ENCODE data around the gene IGF1R. TPM values are rescaled to one million over a fixed set of nuclear protein-coding genes. Genes with fewer than 3 reads are reported as not detected.

The IGF1R gene
- total RNA-seq, 1 experiment from 2014 or later, result 24.1 TPM

DNA sequence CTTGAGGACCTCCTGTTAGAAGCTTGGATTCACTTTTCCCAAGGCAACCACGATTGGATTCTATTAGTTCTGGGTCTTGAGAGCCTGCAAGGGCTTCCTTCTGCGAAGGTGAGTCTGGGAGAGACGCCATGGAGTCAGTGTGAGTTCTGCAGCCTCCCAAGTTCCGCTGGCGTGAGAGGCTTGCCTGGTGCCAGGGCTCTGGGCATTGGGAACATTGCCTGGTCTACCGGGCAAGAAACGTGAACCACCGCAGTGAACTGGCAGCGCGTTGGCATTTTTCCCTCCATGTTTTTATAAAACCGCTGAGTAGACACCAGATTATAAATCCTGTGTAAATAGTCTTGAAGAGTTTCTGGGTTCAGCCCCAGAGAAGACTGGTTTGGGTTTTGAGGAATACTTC is 160.9 kb downstream of the IGF1R start:
- no peak for DNase-seq
- H3K27ac ChIP-seq, result no peak overlapping the region

GRCh38 chr15:98812716-98813446 is 164.5 kb downstream of the IGF1R start:
- no peak overlapping the region for H3K27ac ChIP-seq
- no peak for DNase-seq
- H3K27me3 ChIP-seq, result no peaks in the 10 kb centered on the region
- H3K4me3 ChIP-seq, result no peak overlapping the region
- no peaks in the 10 kb centered on the region for H3K4me1 ChIP-seq
- no peaks in the 10 kb centered on the region for H3K36me3 ChIP-seq
- no peaks in the 10 kb centered on the region for H3K9me3 ChIP-seq (replicated peaks)

More for the DNA sequence above, 160.9 kb downstream of the IGF1R start:
- Histone ChIP-seq H3K27me3 (no peaks in the 10 kb centered on the region), H3K36me3 (no peaks in the 10 kb centered on the region), H3K4me1 (no peaks in the 10 kb centered on the region), H3K4me3 (no peak overlapping the region), H3K9me3 (replicated peaks) (no peaks in the 10 kb centered on the region)

GRCh38 chr15:98813951-98814350 is 165.6 kb downstream of the IGF1R start:
- DNase-seq, result no peak
- Histone ChIP-seq H3K27me3 (no peaks in the 10 kb centered on the region), H3K36me3 (no peaks in the 10 kb centered on the region), H3K4me1 (no peaks in the 10 kb centered on the region), H3K4me3 (no peak overlapping the region), H3K27ac (no peak overlapping the region), H3K9me3 (replicated peaks) (no peaks in the 10 kb centered on the region)

GRCh38 chr15:98815207-98815606 is 166.9 kb downstream of the IGF1R start:
- Histone ChIP-seq H3K27ac (no peak overlapping the region), H3K9me3 (replicated peaks) (0 out of 2 replicates have a peak, but pooled peaks cover 2% of the 10 kb centered on the region), H3K27me3 (no peaks in the 10 kb centered on the region), H3K4me3 (no peak overlapping the region), H3K4me1 (no peaks in the 10 kb centered on the region), H3K36me3 (no peaks in the 10 kb centered on the region)
- peak; percentile 12 to 27 for DNase-seq

DNA sequence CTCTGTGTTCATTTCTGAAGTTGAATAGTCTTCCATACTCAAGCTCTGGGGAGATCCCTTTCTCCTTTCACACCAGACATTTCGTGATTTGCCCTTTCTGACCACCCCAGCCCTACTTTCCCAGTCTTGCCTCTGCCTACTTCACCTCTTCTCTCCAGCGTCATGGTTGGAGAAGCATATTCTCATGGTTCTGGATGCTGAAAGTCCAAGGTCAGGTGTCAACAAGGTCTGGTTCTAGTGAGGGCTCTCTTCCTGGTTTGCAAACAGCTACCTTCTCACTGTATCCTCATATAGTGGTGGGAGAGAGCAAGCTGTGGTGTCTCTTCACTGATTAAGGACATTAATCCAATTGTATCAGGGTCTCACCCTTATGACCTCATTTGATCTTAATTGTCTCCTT is 169.4 kb downstream of the IGF1R start:
- H3K36me3 ChIP-seq, result no peaks in the 10 kb centered on the region
- H3K27me3 ChIP-seq, result no peaks in the 10 kb centered on the region
- no peak overlapping the region for H3K4me3 ChIP-seq
- H3K27ac ChIP-seq, result no peak overlapping the region
- no peaks in the 10 kb centered on the region for H3K4me1 ChIP-seq
- 0 out of 2 replicates have a peak, but pooled peaks cover 2% of the 10 kb centered on the region for H3K9me3 ChIP-seq (replicated peaks)
- no peak for DNase-seq

- Histone ChIP-seq H3K4me1 (peaks cover 4% of the 10 kb centered on the region; the same call in 1 of the 2 replicates), H3K27ac (no peak overlapping the region), H3K4me3 (no peak overlapping the region), H3K27me3 (no peaks in the 10 kb centered on the region), H3K9me3 (replicated peaks) (peaks cover 2% of the 10 kb centered on the region; the same call in 1 of the 2 replicates), H3K36me3 (no peaks in the 10 kb centered on the region)
- peak; percentile 31 to 60 for DNase-seq
Measured at GRCh38 chr15:98823012-98823458, 174.7 kb downstream of the IGF1R start.

DNA sequence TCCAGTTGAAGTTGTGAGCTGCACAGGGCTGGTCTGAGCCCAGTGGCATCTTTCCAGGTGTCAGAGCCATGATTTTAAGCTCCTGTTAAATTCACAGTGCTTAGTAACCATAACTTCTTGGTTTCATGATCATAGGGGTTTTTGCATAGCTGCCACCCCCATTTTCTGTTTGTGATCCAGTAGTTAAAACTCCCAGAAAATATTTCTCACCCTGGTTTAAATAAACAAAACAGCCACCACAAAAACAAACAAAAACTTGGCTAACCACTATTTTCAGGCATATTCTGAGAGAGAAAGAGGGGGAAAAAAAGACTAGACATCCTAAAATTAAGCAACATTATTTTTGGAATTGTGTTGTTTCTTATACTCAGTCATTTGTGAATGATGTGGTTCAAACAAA is 175.3 kb downstream of the IGF1R start:
- DNase-seq, result no peak
- Histone ChIP-seq H3K27ac (no peak overlapping the region), H3K4me3 (no peak overlapping the region), H3K4me1 (peaks cover 4% of the 10 kb centered on the region; the same call in 1 of the 2 replicates), H3K27me3 (no peaks in the 10 kb centered on the region), H3K36me3 (no peaks in the 10 kb centered on the region), H3K9me3 (replicated peaks) (peaks cover 2% of the 10 kb centered on the region)

- H3K4me3 ChIP-seq, result no peak overlapping the region
- no peak for DNase-seq
- H3K9me3 ChIP-seq (replicated peaks), result peaks cover 10% of the 10 kb centered on the region
- peaks cover 4% of the 10 kb centered on the region; the same call in 1 of the 2 replicates for H3K4me1 ChIP-seq
- no peaks in the 10 kb centered on the region for H3K36me3 ChIP-seq
- H3K27ac ChIP-seq, result no peak overlapping the region
- no peaks in the 10 kb centered on the region for H3K27me3 ChIP-seq
Measured at GRCh38 chr15:98824595-98824994, 176.3 kb downstream of the IGF1R start.

DNA sequence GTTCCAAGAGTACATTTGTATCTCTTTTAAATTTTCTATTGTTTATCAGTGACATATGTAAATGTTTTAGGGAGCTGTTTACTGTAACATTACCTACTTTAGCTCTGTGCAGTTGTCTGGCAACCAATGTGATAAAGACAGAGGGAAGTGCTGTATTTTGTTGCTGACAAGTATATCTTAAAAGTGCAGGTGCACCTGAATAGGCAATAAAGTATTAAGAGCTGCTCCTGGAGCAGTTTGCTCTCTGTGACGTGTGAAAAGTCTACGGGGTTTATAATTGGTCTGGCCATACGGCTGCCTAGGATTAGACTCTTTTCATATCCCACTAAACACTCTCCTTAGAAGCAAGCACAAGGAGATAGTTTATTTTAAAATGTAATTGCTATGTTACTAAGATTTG is 178.3 kb downstream of the IGF1R start:
- H3K9me3 ChIP-seq (replicated peaks), result peaks cover 23% of the 10 kb centered on the region
- no peak overlapping the region for H3K27ac ChIP-seq
- DNase-seq, result no peak
- H3K36me3 ChIP-seq, result no peaks in the 10 kb centered on the region
- H3K4me1 ChIP-seq, result peaks cover 4% of the 10 kb centered on the region; the same call in 1 of the 2 replicates
- no peaks in the 10 kb centered on the region for H3K27me3 ChIP-seq
- no peak overlapping the region for H3K4me3 ChIP-seq

DNA sequence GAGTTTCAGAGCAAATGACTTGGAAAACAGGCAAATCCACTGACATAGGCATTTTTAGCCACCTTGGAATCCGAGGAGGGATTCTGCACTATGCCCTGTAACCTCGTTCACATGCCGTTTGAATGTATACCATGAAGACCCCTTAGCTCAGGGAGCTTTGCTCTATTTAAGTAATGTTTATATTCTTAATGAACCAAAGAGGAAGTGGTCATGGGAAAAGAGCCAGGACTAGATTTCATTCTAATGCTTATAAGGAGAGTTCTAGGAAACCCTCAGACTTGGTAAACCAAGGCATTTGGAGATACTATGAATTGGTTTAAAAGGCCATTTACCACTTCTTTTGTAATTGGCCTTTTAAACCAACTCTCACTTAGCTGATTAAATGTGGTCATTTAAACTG is 178.9 kb downstream of the IGF1R start:
- Histone ChIP-seq H3K4me3 (no peak overlapping the region), H3K27me3 (no peaks in the 10 kb centered on the region), H3K4me1 (peaks cover 4% of the 10 kb centered on the region; the same call in 1 of the 2 replicates), H3K9me3 (replicated peaks) (peaks cover 23% of the 10 kb centered on the region), H3K36me3 (no peaks in the 10 kb centered on the region), H3K27ac (no peak overlapping the region)
- no peak for DNase-seq

GRCh38 chr15:98830034-98830634 is 181.8 kb downstream of the IGF1R start:
- Histone ChIP-seq H3K4me1 (no peaks in the 10 kb centered on the region), H3K27me3 (no peaks in the 10 kb centered on the region), H3K36me3 (no peaks in the 10 kb centered on the region; the same call in 1 of the 2 replicates), H3K9me3 (replicated peaks) (peaks cover 23% of the 10 kb centered on the region), H3K4me3 (no peak overlapping the region), H3K27ac (no peak overlapping the region)
- no peak for DNase-seq

GRCh38 chr15:98834976-98835375 is 186.6 kb downstream of the IGF1R start:
- Histone ChIP-seq H3K4me3 (no peak overlapping the region), H3K9me3 (replicated peaks) (peaks cover 11% of the 10 kb centered on the region), H3K4me1 (peaks cover 12% of the 10 kb centered on the region), H3K36me3 (no peaks in the 10 kb centered on the region; the same call in 1 of the 2 replicates), H3K27me3 (no peaks in the 10 kb centered on the region), H3K27ac (no peak overlapping the region)
- no peak for DNase-seq

- Histone ChIP-seq H3K36me3 (no peaks in the 10 kb centered on the region; the same call in 1 of the 2 replicates), H3K9me3 (replicated peaks) (peaks cover 5% of the 10 kb centered on the region; the same call in 1 of the 2 replicates), H3K27me3 (no peaks in the 10 kb centered on the region), H3K4me1 (peaks cover 12% of the 10 kb centered on the region), H3K4me3 (no peak overlapping the region), H3K27ac (no peak overlapping the region)
- DNase-seq, result no peak
Measured at GRCh38 chr15:98835876-98836275, 187.5 kb downstream of the IGF1R start.

- no peak overlapping the region for H3K4me3 ChIP-seq
- no peaks in the 10 kb centered on the region for H3K27me3 ChIP-seq
- no peaks in the 10 kb centered on the region; the same call in 1 of the 2 replicates for H3K36me3 ChIP-seq
- peaks cover 12% of the 10 kb centered on the region for H3K4me1 ChIP-seq
- H3K9me3 ChIP-seq (replicated peaks), result no peaks in the 10 kb centered on the region; the same call in 1 of the 2 replicates
- peak overlapping the region; percentile 43 for H3K27ac ChIP-seq
- DNase-seq, result peak; percentile 53 to 72
Measured at GRCh38 chr15:98838387-98839259, 190.3 kb downstream of the IGF1R start.
